GM21717 (cell line): ENCODE data around the gene ABCA13.
"Not testable (repeated sequence)": the region's sequence is repeated elsewhere in the genome, so short reads cannot be mapped to it uniquely, and the experiment has no call there.

Source experiments
- ATAC-seq: cut with Tn5 transposase; IDR thresholded peaks from one replicate; pipeline ENCODE4 v1.9.1; 2021; ENCODE audit warnings: mild to moderate bottlenecking, moderate library complexity; ENCODE audit not compliant: unreplicated experiment

ABCA13 gene

GRCh38 chr7:48175019-48175418, 3.8 kb downstream of the ABCA13 start:
- ATAC-seq: no peak

- no peak for ATAC-seq
Measured at GRCh38 chr7:48176356-48176893, 5.2 kb downstream of the ABCA13 start.

DNA sequence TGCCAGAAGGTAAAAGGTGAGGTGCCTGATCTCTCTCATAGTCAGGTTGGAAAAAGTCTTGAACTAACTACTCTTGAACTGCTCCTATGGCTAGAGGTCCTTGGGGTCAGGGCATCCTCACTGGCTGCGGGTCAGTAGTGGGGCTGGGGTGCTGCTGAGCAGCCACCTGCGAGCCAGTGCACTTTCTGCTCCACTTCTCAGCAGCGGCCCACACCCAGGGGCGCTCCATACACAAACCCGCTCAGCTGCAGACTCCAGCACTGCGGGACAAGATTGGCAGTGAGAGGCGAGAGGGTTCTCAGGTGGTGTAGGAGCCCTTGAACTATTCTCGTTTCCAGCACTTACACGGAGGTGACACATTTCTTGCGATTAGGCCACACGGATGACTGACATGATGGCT, 6.0 kb downstream of the ABCA13 start:
- no peak for ATAC-seq

- ATAC-seq: no peak
Measured at GRCh38 chr7:48179496-48180030, 8.3 kb downstream of the ABCA13 start.

DNA sequence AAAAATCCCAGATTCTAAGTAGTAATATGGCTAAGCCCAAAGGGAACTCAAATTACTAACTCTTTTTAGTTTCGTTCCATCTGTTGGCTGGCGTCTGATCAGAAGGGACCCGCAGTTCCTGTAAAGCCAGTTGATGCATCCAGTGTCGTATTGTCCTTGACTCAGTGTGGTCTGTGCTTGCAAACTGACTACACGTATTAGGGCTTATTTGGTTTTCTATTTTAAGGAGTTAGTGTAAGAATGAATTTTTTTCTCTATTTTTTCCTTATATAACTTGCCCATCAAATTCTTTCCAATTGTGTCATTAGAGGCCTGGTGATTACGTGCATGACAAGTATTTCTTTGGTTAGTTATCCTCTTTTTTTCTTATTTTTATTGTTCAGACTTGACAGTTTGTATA, 9.7 kb downstream of the ABCA13 start:
- no peak for ATAC-seq

DNA sequence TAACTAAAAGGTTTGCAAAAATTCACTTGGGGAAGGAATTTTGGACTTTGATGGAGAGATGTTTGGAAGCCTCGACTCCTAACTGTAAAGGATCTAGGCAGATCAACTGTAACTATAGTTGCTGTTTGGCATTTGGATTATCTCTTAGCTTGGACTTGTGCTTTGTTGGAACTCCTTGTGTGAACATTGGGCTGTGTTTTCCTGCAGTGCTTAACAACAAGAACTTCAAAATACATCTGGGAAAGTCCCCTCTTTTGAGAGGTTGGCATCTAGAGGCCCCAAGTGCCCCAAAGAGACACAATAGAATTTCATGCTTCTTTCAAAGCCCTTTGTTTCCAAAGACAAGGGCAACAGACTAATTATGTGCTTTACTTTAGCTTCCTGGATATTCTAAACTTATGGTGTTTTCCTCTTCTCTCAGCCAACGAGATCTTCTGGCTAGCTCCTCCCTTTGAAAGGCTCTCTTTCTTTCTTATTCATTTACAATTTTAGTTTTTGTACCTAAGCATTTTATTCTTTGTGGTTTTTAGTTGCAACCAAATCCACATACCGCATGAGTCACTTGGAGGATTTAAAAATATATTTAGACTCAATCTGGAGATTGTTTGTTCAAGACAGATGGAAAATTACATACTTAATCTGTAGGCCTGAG, 11.6 kb downstream of the ABCA13 start:
- no peak for ATAC-seq

- ATAC-seq: no peak
Measured at GRCh38 chr7:48183370-48183743, 12.1 kb downstream of the ABCA13 start.

- ATAC-seq: no peak
Measured at GRCh38 chr7:48183965-48184364, 12.7 kb downstream of the ABCA13 start.

DNA sequence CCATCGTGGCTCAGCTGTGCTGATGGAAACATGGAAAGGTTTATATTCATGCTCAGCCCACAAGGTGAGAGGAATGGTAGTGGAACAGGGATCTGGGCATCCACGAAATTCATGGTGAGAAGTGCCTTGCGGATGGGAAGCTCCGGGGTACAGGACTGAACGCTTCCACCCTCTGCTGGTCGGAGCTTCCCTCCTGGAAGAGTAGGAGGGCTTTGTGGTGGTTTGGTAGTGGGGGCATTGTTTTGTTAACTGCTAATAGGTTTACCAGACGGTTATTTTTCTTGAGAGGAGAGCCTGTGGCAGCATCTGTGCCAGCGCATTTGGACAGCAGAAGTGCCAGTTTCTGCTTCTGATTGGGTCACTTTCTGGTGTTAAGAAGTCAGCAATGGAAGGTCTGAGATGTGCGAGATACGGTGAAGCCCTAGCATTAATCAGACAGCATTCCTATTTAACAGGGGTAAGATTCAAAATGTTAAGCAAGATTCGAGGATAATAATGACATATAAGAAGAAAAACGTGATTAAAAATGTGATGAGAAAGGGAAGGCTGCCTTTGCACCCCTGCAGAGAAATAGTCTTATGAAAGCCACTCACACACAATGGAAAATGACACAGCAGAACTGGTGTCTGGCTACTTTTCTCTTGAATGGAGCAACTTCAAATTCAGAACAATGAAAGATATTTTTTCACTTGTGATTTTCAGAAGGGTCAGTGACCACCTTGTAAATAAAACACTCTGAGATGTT, 17.7 kb downstream of the ABCA13 start:
- no peak for ATAC-seq

DNA sequence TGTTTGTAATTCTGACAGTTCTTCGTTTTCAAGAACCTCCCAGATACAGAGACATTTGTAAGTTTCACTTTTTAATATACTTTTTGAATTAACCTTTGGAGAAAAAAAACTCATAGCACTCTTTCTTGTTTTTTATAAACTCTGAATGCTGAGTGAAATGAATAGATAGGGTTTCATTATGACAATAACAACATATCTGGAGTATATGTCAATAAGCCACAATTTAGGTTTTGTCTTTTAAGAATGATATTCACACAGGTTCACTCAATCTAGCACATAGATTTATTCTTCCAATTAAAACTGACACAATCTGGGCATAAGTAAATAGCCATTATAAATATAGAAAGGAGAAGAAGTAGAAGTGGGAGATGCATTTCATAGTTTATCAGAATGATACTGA, 21.7 kb downstream of the ABCA13 start:
- no peak for ATAC-seq

GRCh38 chr7:48193421-48193820, 22.2 kb downstream of the ABCA13 start:
- ATAC-seq: no peak

- not testable (repeated sequence) for ATAC-seq
Measured at GRCh38 chr7:48200946-48201589, 29.8 kb downstream of the ABCA13 start.

DNA sequence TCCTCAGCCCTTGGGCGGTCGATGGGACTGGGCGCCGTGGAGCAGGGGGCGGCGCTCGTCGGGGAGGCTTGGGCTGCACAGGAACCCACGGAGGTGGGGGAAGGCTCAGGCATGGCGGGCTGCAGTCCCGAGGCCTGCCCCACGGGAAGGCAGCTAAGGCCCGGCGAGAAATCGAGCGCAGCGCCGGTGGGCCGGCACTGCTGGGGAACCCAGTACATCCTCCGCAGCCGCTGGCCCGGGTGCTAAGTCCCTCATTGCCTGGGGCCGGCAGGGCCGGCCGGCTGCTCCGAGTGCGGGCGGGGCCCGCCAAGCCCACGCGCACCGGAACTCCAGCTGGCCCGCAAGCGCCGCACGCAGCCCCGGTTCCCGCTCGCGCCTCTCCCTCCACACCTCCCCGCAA, 31.7 kb downstream of the ABCA13 start:
- ATAC-seq: not testable (repeated sequence)

- no peak for ATAC-seq
Measured at GRCh38 chr7:48207155-48207675, 36.0 kb downstream of the ABCA13 start.

DNA sequence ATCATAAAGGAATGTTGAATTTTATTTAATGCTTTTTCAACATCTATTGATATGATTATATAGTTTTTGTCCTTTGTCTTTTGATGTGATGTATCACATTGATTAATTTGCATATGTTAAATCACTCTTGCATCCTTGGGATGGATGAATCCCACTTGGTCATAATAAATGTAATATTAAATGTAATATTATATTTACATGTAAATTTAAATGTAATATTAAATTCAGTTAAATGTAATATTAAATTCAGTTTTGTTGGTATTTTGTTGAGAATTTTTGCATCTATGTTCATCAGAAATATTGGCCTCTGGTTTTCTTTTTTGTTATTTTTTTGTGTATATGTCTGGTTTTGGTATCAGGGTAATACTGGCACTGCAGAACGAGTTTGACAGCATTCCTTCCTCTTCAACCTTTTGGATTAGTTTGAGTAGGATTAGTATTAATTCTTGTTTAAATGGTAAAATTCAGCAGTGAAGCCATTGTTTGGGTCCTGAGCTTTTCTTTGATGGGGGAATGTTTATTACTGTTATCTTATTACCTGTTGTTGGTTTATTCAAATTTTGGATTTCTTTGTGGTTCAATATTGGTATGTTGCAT, 37.8 kb downstream of the ABCA13 start:
- ATAC-seq: no peak

DNA sequence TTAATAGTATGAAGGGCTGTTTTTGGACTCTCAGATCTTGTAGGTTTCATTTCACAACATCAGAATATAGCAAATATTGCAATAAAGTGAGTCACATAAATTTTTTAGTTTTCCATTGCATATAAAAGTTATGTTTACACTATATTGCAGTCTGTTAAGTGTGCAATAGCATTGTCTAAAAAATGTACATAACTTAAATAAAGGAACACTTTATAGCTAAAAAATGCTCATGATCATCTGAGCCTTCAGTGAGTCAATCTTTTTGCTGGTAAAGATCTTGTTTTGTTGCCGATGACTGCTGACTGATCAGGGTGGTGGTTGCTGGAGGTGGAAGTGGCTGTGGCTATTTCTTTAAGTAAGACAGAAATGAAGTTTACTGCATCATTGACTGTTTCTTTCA, 42.0 kb downstream of the ABCA13 start:
- ATAC-seq: no peak

DNA sequence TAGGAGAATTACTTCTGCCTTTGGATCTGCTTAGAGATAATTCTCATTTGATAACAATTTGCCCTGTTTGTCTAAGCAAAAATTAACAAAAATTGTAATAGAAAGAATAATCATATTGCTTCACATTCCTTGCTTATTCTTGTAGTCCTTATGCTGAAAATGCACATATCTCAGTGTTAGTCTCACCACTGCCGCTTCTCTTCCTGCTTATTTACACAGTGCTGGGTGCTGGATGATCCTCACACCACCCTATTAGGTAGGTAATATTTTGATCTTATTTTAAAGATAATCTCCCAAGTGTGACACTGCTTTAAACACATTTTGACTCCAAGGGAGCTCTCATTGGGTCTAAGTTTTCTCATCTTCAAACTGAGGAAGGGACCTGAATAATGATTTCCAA, 46.0 kb downstream of the ABCA13 start:
- ATAC-seq: no peak

- no peak for ATAC-seq
Measured at GRCh38 chr7:48217753-48218152, 46.5 kb downstream of the ABCA13 start.

GRCh38 chr7:48224042-48224441, 52.8 kb downstream of the ABCA13 start:
- no peak for ATAC-seq

DNA sequence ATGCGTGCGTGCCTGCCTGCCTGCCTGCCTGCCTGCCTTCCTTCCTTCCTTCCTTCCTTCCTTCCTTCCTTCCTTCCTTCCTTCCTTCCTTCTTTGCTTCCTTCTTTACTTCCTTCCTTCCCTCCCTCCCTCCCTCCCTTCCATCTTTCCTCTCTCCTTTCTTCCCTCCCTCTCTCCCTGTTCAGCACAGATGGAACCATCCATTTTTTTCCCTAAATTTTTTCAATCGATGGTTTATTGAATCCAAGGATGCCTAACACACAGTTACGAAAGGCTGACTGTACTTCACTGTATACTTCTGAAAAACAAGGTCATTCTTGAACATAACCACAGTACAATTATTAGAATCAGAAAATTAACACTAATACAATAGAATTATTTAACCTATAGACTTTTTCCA, 53.8 kb downstream of the ABCA13 start:
- ATAC-seq: no peak

DNA sequence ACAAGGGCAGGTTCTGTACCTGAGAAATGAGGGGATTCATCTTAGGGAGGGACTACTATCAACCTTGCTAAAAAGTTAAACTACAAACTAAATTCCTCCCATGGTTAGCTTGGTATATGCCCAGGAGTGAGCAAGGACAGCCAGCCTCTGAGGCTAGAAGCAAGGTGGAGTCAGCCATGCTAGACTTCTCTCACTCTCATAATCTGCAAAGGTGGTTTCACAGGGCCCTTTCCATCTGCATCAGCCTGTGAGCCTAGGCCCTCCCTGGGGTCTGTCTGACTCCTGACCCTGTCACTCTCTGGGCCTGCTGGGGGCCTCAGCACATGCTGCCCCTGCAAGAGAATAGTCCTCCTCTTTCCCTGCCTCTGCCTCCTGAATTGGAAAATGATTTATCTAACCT, 66.1 kb downstream of the ABCA13 start:
- ATAC-seq: no peak
